Heart right ventricle (tissue), 16 donors: ENCODE results near the gene DAPK1. TPM values are rescaled to one million over a fixed set of nuclear protein-coding genes. Genes with fewer than 3 reads are reported as not detected.

Experiments
- ATAC-seq, 8 donors: fragments of 200-7000 bp; cut with Tn5 transposase; one replicate each; pipeline ENCODE4 v1.9.1; 2020; ENCODE audit warnings: mild to moderate bottlenecking in 8 of 8, moderate library complexity in 8 of 8, moderate number of reproducible peaks in 1 of 8
- DNase-seq, 2 donors: peaks; one replicate each; pipeline ENCODE4 v3.0.0-alpha.2; 2020
- H3K27ac ChIP-seq, 10 donors: fragments of 200-600 bp; sonication (generic) in 2 of 10; one replicate each; pipeline versions ENCODE4 v1.5.0 to v1.8.0; 2020 to 2022; ENCODE audit warnings: mild to moderate bottlenecking in 3 of 10
- H3K27me3 ChIP-seq, 7 donors: fragments of 200-600 bp; one replicate each; pipeline ENCODE4 v1.8.0; 2021 to 2022; ENCODE audit warnings: mild to moderate bottlenecking in 2 of 7
- H3K36me3 ChIP-seq, 9 donors: fragments of 200-600 bp; sonication (generic) in 1 of 9; one replicate each; pipeline versions ENCODE4 v1.5.0 to v1.8.0; 2020 to 2022; ENCODE audit warnings: mild to moderate bottlenecking in 2 of 9
- H3K4me1 ChIP-seq, 9 donors: fragments of 200-600 bp; sonication (generic) in 1 of 9; one replicate each; pipeline versions ENCODE4 v1.5.0 to v1.8.0; 2020 to 2022; ENCODE audit warnings: mild to moderate bottlenecking in 4 of 9
- H3K4me3 ChIP-seq, 10 donors: fragments of 200-600 bp; sonication (generic) in 2 of 10; one replicate each; pipeline versions ENCODE4 v1.5.0 to v1.8.0; 2020 to 2022; ENCODE audit warnings: mild to moderate bottlenecking in 7 of 10, moderate library complexity in 2 of 10
- H3K9me3 ChIP-seq, 11 donors: fragments of 200-600 bp in 10 of 11; sonication (generic) in 2 of 11; one replicate each; pipeline versions ENCODE4 v1.5.0 to v1.8.0; 2013 to 2022; ENCODE audit warnings: mild to moderate bottlenecking in 2 of 11, control low read depth in 1 of 11, moderate library complexity in 1 of 11
- CTCF ChIP-seq, 9 donors: fragments of 200-600 bp; sonication (generic) in 2 of 9; IDR thresholded peaks; one replicate each; pipeline versions ENCODE4 v1.5.0 to v1.8.0; 2021 to 2022; ENCODE audit warnings: antibody characterized with exemption in 9 of 9, mild to moderate bottlenecking in 5 of 9, moderate library complexity in 1 of 9
- WGBS, 2 donors: extraction: QIAGEN DNeasy Blood & Tissue Kit; methylation state at CpG; one replicate each; pipeline ENCODE4 v1.1.7; 2013; ENCODE audit warnings: inconsistent platforms in 1 of 2; 5-methylcytosine and 5-hydroxymethylcytosine counted together
- intact Hi-C, 10 donors: fragments of 100-400 bp; cut with DNase I; formaldehyde crosslinking; loops; one replicate each; pipeline versions ENCODE4 v1.11.1 to v1.14.2; 2022
- polyA plus RNA-seq, 2 donors: library from polyadenylated mRNA; stranded (reverse); fragments of 200-250 nt; gene quantifications; one replicate each; pipeline ENCODE4 v1.2.3, GENCODE V29; 2013
- total RNA-seq, 10 donors: library from RNA; stranded (reverse); fragmentation: NEBNext Ultra II Directional in 3 of 10; extraction: Animal tissue kit (Norgen Biotek cat#: 25700) in 3 of 10; gene quantifications; one replicate each; pipeline versions ENCODE4 v1.2.1 to v1.2.4, GENCODE V29; 2021 to 2023
- donor health status: Arrhythmogenic right ventricular cardiomyopathy.
- donor health status: ischemic (EF 13 %, LVEDD 7.1; RV severe dilation, severe dysfunction).
- donor health status: healthy with polysubstance abuse.
- donor health status: DM: no; HTN: yes; CAD: no.
- donor health status: DM: no; HTN: no; CAD: no.
- donor health status: ischemic (EF 25% LVEDD 6.9; RV normal size, moderate dysfunction).
- donor health status: ischemic (EF 25% LVEDD 5.7; RV mildly dilated, moderate dysfunction).
- donor health status: healthy.
- donor health status: DM: yes; HTN: yes; CAD: no.
- donor health status: Ischemic cardiomyopathy.
- donor health status: ischemic (EF 35%, LVEDD 5.7; RV mildly dilated, moderate dysfunction).
- donor health status: nonischemic (EF 11% LVEDD 7.7; RV severe dilation, severe dysfunction).
- donor health status: DM: yes; HTN: yes; CAD: no.
- donor health status: PGD.
- donor health status: ischemic (EF 29% LVEDD 5.4; RV normal size, mild dysfunction).
- donor health status: nonischemic (EF 23%, LVEDD 6.1; RV moderate dilation, normal function).

Gene DAPK1
- total and polyA plus RNA-seq, 12 donors, result 1.1 to 15.5 (median 4.2) TPM

- intact Hi-C loops, result loop anchor here in 3 of 10 donors (10.0 kb wide), 2 partner anchors 174 to 1254 kb away; partner anchors contain the start of gene DAPK1 (in 1 of the 3)
- ATAC-seq (no peak), DNase-seq (no peak)
- peaks cover 0 to 12% (median 0%) of the 10 kb centered on the region in 9 donors for H3K36me3 ChIP-seq
- H3K27me3 ChIP-seq, result peaks cover 0 to 10% (median 0%) of the 10 kb centered on the region in 7 donors
- no peaks in the 10 kb centered on the region for H3K4me1 ChIP-seq
- no peak overlapping the region for H3K27ac ChIP-seq
- no peak overlapping the region for H3K4me3 ChIP-seq
- 73 to 85% methylated on average over 4 of the region's 4 CpGs for WGBS, 2 donors
- H3K9me3 ChIP-seq, result peaks cover 0 to 16% (median 8%) of the 10 kb centered on the region in 11 donors
- TF ChIP-seq CTCF (IDR thresholded peaks at IDR 0.05), result no peak
Observed at GRCh38 chr9:87668722-87669121, 171.1 kb downstream of the DAPK1 start.

- peaks cover 0 to 7% (median 0%) of the 10 kb centered on the region in 9 donors for H3K36me3 ChIP-seq
- no peak for DNase-seq
- H3K27me3 ChIP-seq, result peaks cover 0 to 10% (median 0%) of the 10 kb centered on the region in 7 donors
- H3K4me1 ChIP-seq, result no peaks in the 10 kb centered on the region
- TF ChIP-seq CTCF (IDR thresholded peaks at IDR 0.05), result no peak
- intact Hi-C loops, result loop anchor here in 2 of 10 donors (10.0 kb wide), 2 partner anchors 904 to 1256 kb away; no protein-coding TSS in a partner anchor
- no peak for ATAC-seq
- H3K4me3 ChIP-seq, result no peak overlapping the region
- H3K9me3 ChIP-seq, result peaks cover 0 to 16% (median 8%) of the 10 kb centered on the region in 11 donors
- WGBS, 2 donors, result 93 to 94% methylated on average over 18 of the region's 18 CpGs
- no peak overlapping the region for H3K27ac ChIP-seq
Observed at GRCh38 chr9:87670572-87671264, 173.1 kb downstream of the DAPK1 start.

- ATAC-seq (no peak), DNase-seq (no peak)
- peaks cover 0 to 11% (median 8%) of the 10 kb centered on the region in 11 donors for H3K9me3 ChIP-seq
- no peak overlapping the region for H3K27ac ChIP-seq
- peaks cover 0 to 7% (median 0%) of the 10 kb centered on the region in 9 donors for H3K36me3 ChIP-seq
- H3K4me1 ChIP-seq, result no peaks in the 10 kb centered on the region
- TF ChIP-seq CTCF (IDR thresholded peaks at IDR 0.05), result no peak
- no peak overlapping the region for H3K4me3 ChIP-seq
- intact Hi-C loops, result loop anchor here in 2 of 10 donors (10.0 kb wide), 2 partner anchors 903 to 1257 kb away; no protein-coding TSS in a partner anchor
- peaks cover 0 to 10% (median 0%) of the 10 kb centered on the region in 7 donors for H3K27me3 ChIP-seq
- 92 to 97% methylated on average over 6 of the region's 6 CpGs for WGBS, 2 donors
Observed at GRCh38 chr9:87671478-87671877, 173.8 kb downstream of the DAPK1 start.

- no peak for TF ChIP-seq CTCF (IDR thresholded peaks at IDR 0.05)
- H3K27me3 ChIP-seq, result peaks cover 0 to 10% (median 0%) of the 10 kb centered on the region in 7 donors
- no peak overlapping the region for H3K27ac ChIP-seq
- no peak for DNase-seq
- H3K36me3 ChIP-seq, result peaks cover 0 to 7% (median 0%) of the 10 kb centered on the region in 9 donors
- no peak overlapping the region for H3K4me3 ChIP-seq
- 77 to 84% methylated on average over 9 of the region's 9 CpGs for WGBS, 2 donors
- H3K9me3 ChIP-seq, result peaks cover 0 to 8% (median 5%) of the 10 kb centered on the region in 11 donors
- H3K4me1 ChIP-seq, result peaks cover 0 to under 1% (median 0%) of the 10 kb centered on the region in 9 donors
- ATAC-seq, result no peak
- intact Hi-C loops, result loop anchor here in 2 of 10 donors (10.0 kb wide), 2 partner anchors 903 to 1257 kb away; no protein-coding TSS in a partner anchor
Observed at GRCh38 chr9:87671925-87672324, 174.3 kb downstream of the DAPK1 start.
